Endodermal cell (in vitro differentiated cells): ENCODE measurements around the gene TNPO3. TPM values are rescaled to one million over a fixed set of nuclear protein-coding genes. Genes with fewer than 3 reads are reported as not detected.
"Not testable (repeated sequence)": the region's sequence is repeated elsewhere in the genome, so short reads cannot be mapped to it uniquely, and the experiment has no call there.

Experiments
- DNase-seq: peaks from one replicate; pipeline ENCODE4 v3.0.0-alpha.2; 2017
- H3K27ac ChIP-seq: 2 replicates; pipeline ENCODE4 v1.5.1; 2013; ENCODE audit warnings: mild to moderate bottlenecking, low read depth, low read length, moderate library complexity
- H3K27me3 ChIP-seq: 2 replicates; pipeline ENCODE4 v1.6.1; 2013; ENCODE audit warnings: mild to moderate bottlenecking, low read length, moderate library complexity; ENCODE audit not compliant: insufficient read depth, control insufficient read depth, poor library complexity, severe bottlenecking
- H3K36me3 ChIP-seq: 2 replicates; pipeline ENCODE4 v1.7.0; 2013; ENCODE audit warnings: mild to moderate bottlenecking, low read length, moderate library complexity; ENCODE audit not compliant: control insufficient read depth, insufficient read depth
- H3K4me1 ChIP-seq: one replicate; pipeline ENCODE4 v1.7.0; 2013; ENCODE audit warnings: low read length; ENCODE audit not compliant: control insufficient read depth, insufficient read depth
- H3K4me3 ChIP-seq: 2 replicates; pipeline ENCODE4 v1.5.1; 2013; ENCODE audit warnings: mild to moderate bottlenecking, low read length, moderate library complexity
- H3K9ac ChIP-seq: 2 replicates; pipeline ENCODE4 v1.6.1; 2013; ENCODE audit warnings: mild to moderate bottlenecking, low read length, moderate library complexity; ENCODE audit not compliant: poor library complexity, severe bottlenecking; ENCODE audit errors: extremely low read depth
- H3K9me3 ChIP-seq: 2 replicates; pipeline ENCODE4 v1.6.1; 2013; ENCODE audit warnings: mild to moderate bottlenecking, low read length, moderate library complexity; ENCODE audit not compliant: control insufficient read depth
- H3K27ac Mint-ChIP-seq: 2 replicates; pipeline ENCODE4 v1.8.0; 2020; ENCODE audit warnings: mixed read lengths
- H3K27me3 Mint-ChIP-seq: 2 replicates; pipeline ENCODE4 v1.8.0; 2021; ENCODE audit warnings: mild to moderate bottlenecking, mixed read lengths; ENCODE audit not compliant: insufficient read depth
- H3K36me3 Mint-ChIP-seq: 2 replicates; pipeline ENCODE4 v1.8.0; 2020; ENCODE audit warnings: low read depth, mixed read lengths
- H3K4me1 Mint-ChIP-seq: 2 replicates; pipeline ENCODE4 v1.8.0; 2020; ENCODE audit warnings: mixed read lengths
- H3K4me3 Mint-ChIP-seq: 2 replicates; pipeline ENCODE4 v1.8.0; 2020; ENCODE audit warnings: mild to moderate bottlenecking, moderate library complexity, mixed read lengths
- H3K9me3 Mint-ChIP-seq: 2 replicates; pipeline ENCODE4 v1.8.0; 2020; ENCODE audit warnings: mild to moderate bottlenecking, mixed read lengths
- WGBS, 2 experiments: methylation state at CpG; one replicate each; pipeline versions ENCODE4 v1.1.5 to v1.1.7; 2013; ENCODE audit warnings: missing lambda C conversion rate in 2 of 2, mixed read lengths in 1 of 2; ENCODE audit not compliant: insufficient coverage in 1 of 2, insufficient read length in 1 of 2; 5-methylcytosine and 5-hydroxymethylcytosine counted together
- total RNA-seq, 2 donors: library from RNA; stranded (reverse); fragmentation: NEBNext Ultra II Directional in 1 of 2; extraction: Animal tissue kit (Norgen Biotek cat#: 25700) in 1 of 2; gene quantifications; 2 replicates in 1 of 2; 3 replicates in 1 of 2; pipeline ENCODE4 v1.2.1, GENCODE V29; 2021
- TF ChIP-seq, protein P1 (sequence below): fragments of 200-600 bp; sonication (generic); conservative IDR thresholded peaks from 2 replicates; pipeline ENCODE4 v1.5.0; 2021; ENCODE audit warnings: antibody characterized with exemption, mild to moderate bottlenecking

The TNPO3 gene
- total RNA-seq, 2 donors from 2014 or later: 68.0 to 73.1 TPM

DNA sequence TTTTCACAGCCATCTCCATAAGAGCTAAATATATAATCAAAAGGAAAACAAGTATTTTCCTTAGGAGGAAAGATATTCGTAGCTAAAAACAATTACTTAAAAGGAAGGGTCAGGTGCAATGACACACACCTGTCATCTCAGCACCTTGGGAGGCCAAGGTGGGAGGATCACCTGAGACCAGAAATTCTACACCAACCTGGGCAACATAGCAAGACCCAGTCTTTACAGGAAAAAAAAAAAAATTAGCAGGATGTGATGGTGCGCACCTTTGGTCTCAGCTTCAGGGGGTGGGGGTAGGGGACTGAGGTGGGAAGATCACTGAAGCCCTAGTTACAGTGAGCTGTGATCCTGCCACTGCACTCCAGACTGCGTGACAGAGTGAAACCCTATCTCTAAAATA lies 11.9 kb downstream of the TNPO3 start:
- DNase-seq: no peak
- no peak overlapping the region for H3K4me3 ChIP-seq
- H3K36me3 ChIP-seq: peaks cover 25% of the 10 kb centered on the region
- no peak overlapping the region for H3K27ac ChIP-seq
- H3K27me3 ChIP-seq: no peaks in the 10 kb centered on the region
- H3K9me3 ChIP-seq: no peaks in the 10 kb centered on the region
- Mint-ChIP-seq H3K4me3 (no peak overlapping the region), H3K27ac (no peak overlapping the region), H3K9me3 (no peaks in the 10 kb centered on the region), H3K27me3 (no peaks in the 10 kb centered on the region), H3K36me3 (peaks cover 21% of the 10 kb centered on the region), H3K4me1 (peaks cover 6% of the 10 kb centered on the region)
- WGBS, 2 experiments: 91 to 92% methylated on average over 2 to 3 of the region's 3 CpGs
- no peaks in the 10 kb centered on the region for H3K4me1 ChIP-seq
- H3K9ac ChIP-seq: no peak overlapping the region
- TF ChIP-seq, protein P1, sequence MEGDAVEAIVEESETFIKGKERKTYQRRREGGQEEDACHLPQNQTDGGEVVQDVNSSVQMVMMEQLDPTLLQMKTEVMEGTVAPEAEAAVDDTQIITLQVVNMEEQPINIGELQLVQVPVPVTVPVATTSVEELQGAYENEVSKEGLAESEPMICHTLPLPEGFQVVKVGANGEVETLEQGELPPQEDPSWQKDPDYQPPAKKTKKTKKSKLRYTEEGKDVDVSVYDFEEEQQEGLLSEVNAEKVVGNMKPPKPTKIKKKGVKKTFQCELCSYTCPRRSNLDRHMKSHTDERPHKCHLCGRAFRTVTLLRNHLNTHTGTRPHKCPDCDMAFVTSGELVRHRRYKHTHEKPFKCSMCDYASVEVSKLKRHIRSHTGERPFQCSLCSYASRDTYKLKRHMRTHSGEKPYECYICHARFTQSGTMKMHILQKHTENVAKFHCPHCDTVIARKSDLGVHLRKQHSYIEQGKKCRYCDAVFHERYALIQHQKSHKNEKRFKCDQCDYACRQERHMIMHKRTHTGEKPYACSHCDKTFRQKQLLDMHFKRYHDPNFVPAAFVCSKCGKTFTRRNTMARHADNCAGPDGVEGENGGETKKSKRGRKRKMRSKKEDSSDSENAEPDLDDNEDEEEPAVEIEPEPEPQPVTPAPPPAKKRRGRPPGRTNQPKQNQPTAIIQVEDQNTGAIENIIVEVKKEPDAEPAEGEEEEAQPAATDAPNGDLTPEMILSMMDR: no peak

DNA sequence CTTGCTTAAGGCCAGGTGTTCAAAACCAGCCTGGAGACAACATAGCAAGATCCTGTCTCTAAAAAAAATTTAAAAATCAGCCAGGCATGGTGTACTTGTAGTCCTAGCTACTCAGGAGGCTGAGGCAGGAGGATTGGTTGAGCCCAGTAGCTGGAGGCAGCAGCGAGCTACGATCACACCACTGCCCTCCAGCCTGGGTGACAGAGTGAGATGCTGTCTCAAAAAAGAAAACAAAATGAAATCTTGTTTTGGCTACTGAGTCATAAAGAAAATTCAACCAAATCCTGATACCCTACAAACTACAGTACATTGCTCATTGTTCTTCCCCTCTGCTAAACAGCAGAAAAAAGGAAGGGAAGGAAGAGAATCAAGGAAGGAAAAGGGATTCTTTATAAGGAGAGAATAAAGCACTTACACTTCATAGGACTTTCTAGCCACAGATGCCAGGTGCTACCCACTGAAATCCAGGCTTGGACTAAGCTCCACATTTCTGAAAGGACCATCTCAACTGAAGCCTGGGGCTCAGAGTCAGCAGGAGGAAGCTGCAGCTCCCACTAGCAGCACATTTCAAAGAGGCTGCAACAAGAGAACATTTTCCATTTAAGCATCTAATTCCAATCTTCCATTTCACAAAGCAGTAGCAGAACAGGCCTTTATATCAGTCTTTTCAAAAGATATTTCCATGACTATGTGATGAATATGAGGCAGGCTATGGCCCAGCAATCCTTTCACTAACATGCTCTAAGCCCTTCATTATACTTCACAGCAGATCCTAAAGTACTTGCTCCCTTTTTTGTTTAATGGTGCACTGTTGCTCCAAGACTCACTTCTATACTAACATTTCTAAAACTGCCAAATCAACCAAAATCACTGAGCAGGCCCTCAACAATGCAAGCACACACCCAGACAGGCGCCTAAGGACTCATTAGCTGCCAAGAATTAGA lies 13.5 kb downstream of the TNPO3 start:
- Mint-ChIP-seq H3K4me3 (no peak overlapping the region), H3K27me3 (no peaks in the 10 kb centered on the region), H3K9me3 (no peaks in the 10 kb centered on the region), H3K27ac (no peak overlapping the region), H3K4me1 (peaks cover 18% of the 10 kb centered on the region), H3K36me3 (peaks cover 26% of the 10 kb centered on the region)
- 82 to 83% methylated on average over 1 to 3 of the region's 3 CpGs for WGBS, 2 experiments
- no peaks in the 10 kb centered on the region for H3K9me3 ChIP-seq
- no peak for DNase-seq
- H3K4me1 ChIP-seq: no peaks in the 10 kb centered on the region
- H3K36me3 ChIP-seq: peaks cover 27% of the 10 kb centered on the region
- H3K4me3 ChIP-seq: no peak overlapping the region
- H3K27me3 ChIP-seq: no peaks in the 10 kb centered on the region
- H3K27ac ChIP-seq: no peak overlapping the region
- TF ChIP-seq, protein P1: no peak
- H3K9ac ChIP-seq: no peak overlapping the region

DNA sequence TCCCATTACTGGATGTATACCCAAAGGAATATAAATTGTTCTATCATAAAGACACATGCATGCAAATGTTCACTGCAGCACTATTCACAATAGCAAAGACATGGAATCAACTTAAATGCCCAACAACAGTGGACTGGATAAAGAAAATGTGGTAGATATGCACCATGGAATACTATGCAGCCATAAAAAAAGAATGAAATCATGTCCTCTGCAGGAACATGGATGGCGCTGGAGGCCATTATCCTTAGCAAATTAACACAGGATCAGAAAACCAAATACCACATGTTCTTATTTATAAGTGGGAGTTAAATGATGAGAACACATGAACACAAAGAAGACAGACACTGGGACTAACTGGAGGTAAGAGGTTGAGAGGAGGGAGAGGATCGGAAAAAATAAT lies 16.4 kb downstream of the TNPO3 start:
- not testable (repeated sequence) for H3K9me3 Mint-ChIP-seq, DNase-seq, H3K4me1 ChIP-seq, H3K27me3 ChIP-seq, H3K4me3 Mint-ChIP-seq, H3K9me3 ChIP-seq, H3K27me3 Mint-ChIP-seq, H3K9ac ChIP-seq, H3K27ac Mint-ChIP-seq, H3K27ac ChIP-seq, H3K4me3 ChIP-seq
- H3K36me3 ChIP-seq: peaks cover 46% of the 10 kb centered on the region
- Mint-ChIP-seq H3K36me3 (peaks cover 52% of the 10 kb centered on the region), H3K4me1 (peaks cover 18% of the 10 kb centered on the region)
- 100% methylated on average over 2 of the region's 2 CpGs; no CpG with 5 or more reads in 1 of the 2 experiments for WGBS, 2 experiments
